IMR-90 (cell line): ENCODE data around the gene ABI3BP. TPM values are rescaled to one million over a fixed set of nuclear protein-coding genes. Genes with fewer than 3 reads are reported as not detected.

ENCODE experiments used
- ATAC-seq: fragments of 200-7000 bp; cut with Tn5 transposase; 2 replicates; pipeline ENCODE4 v1.9.1; 2020; ENCODE audit warnings: low read depth, mild to moderate bottlenecking, moderate library complexity
- BruUV-seq: library from RNA; stranded (reverse); fragments of 400-500 nt; replicated peaks from 2 replicates; lab custom pipeline; 2021; lab: Mats Ljungman, UMichigan
- CTCF ChIA-PET: fragments of 300-600 bp; formaldehyde crosslinking; extraction: SDS; loops from one replicate; lab custom pipeline; 2021; ENCODE audit warnings: antibody characterized with exemption; lab: Yijun Ruan, JAX
- POLR2A ChIA-PET: fragments of 300-600 bp; sonication (Branson Sonifier 250); formaldehyde crosslinking; loops from one replicate; lab custom pipeline; 2022; ENCODE audit warnings: antibody characterized with exemption; ENCODE audit not compliant: unreplicated experiment; lab: Charles Lee
- DNase-seq: peaks from one replicate; pipeline ENCODE4 v3.0.0; 2013
- H2AFZ ChIP-seq: replicated peaks from 2 replicates; pipeline ENCODE3; 2013; ENCODE audit warnings: low read length, mild to moderate bottlenecking; ENCODE audit not compliant: poor library complexity
- H2AK5ac ChIP-seq: 2 replicates; pipeline ENCODE4 v1.6.1; 2013; ENCODE audit warnings: low read depth, low read length, inconsistent platforms
- H2AK9ac ChIP-seq: replicated peaks from 2 replicates; pipeline ENCODE3; 2013; ENCODE audit warnings: mild to moderate bottlenecking, low read depth, low read length, moderate library complexity; ENCODE audit not compliant: poor library complexity
- H2BK120ac ChIP-seq: 2 replicates; pipeline ENCODE4 v1.6.1; 2013; ENCODE audit warnings: low read depth, low read length, inconsistent platforms
- H2BK15ac ChIP-seq: 3 replicates; pipeline ENCODE4 v1.6.1; 2013; ENCODE audit warnings: low read depth, low read length, inconsistent platforms
- H2BK20ac ChIP-seq: 2 replicates; pipeline ENCODE4 v1.6.1; 2013; ENCODE audit warnings: low read depth, mild to moderate bottlenecking, inconsistent platforms, low read length, moderate library complexity
- H2BK5ac ChIP-seq: 2 replicates; pipeline ENCODE4 v1.6.1; 2013; ENCODE audit warnings: mild to moderate bottlenecking, low read depth, low read length, inconsistent platforms; ENCODE audit not compliant: poor library complexity, severe bottlenecking
- H3K14ac ChIP-seq: replicated peaks from 2 replicates; pipeline ENCODE4 v1.6.1; 2013; ENCODE audit warnings: low read depth, low read length, inconsistent platforms
- H3K18ac ChIP-seq: 2 replicates; pipeline ENCODE4 v1.6.1; 2013; ENCODE audit warnings: low read depth, low read length, control low read depth
- H3K23ac ChIP-seq: 2 replicates; pipeline ENCODE4 v1.6.1; 2013; ENCODE audit warnings: low read depth, low read length, inconsistent platforms
- H3K27ac ChIP-seq: 2 replicates; pipeline ENCODE4 v1.5.1; 2013; ENCODE audit warnings: mild to moderate bottlenecking, control low read depth, low read length; ENCODE audit not compliant: insufficient read depth
- H3K27me3 ChIP-seq: 2 replicates; pipeline ENCODE4 v1.6.1; 2013; ENCODE audit warnings: low read length; ENCODE audit not compliant: control insufficient read depth, insufficient read depth
- H3K36me3 ChIP-seq: 2 replicates; pipeline ENCODE4 v1.6.1; 2013; ENCODE audit warnings: low read length, mixed read lengths; ENCODE audit not compliant: control insufficient read depth, insufficient read depth
- H3K4ac ChIP-seq: 2 replicates; pipeline ENCODE4 v1.6.1; 2013; ENCODE audit warnings: low read depth, low read length, inconsistent platforms
- H3K4me1 ChIP-seq: 2 replicates; pipeline ENCODE4 v1.6.1; 2013; ENCODE audit warnings: low read length, mixed read lengths; ENCODE audit not compliant: control insufficient read depth, insufficient read depth
- H3K4me2 ChIP-seq: 2 replicates; pipeline ENCODE4 v1.6.1; 2013; ENCODE audit warnings: low read depth, mild to moderate bottlenecking, control low read depth, low read length, moderate library complexity
- H3K4me3 ChIP-seq: 2 replicates; pipeline ENCODE4 v1.5.1; 2013; ENCODE audit warnings: low read depth, mild to moderate bottlenecking, control low read depth, low read length, moderate library complexity; ENCODE audit not compliant: insufficient read depth
- H3K56ac ChIP-seq: 2 replicates; pipeline ENCODE4 v1.6.1; 2013; ENCODE audit warnings: low read length, inconsistent platforms; ENCODE audit not compliant: insufficient read depth; ENCODE audit errors: extremely low read depth
- H3K79me1 ChIP-seq, 2 experiments: 2 replicates each; pipeline ENCODE4 v1.6.1; 2013; ENCODE audit warnings: low read length in 2 of 2, inconsistent platforms in 1 of 2, low read depth in 1 of 2
- H3K9ac ChIP-seq: 2 replicates; pipeline ENCODE4 v1.6.1; 2013; ENCODE audit warnings: low read depth, low read length, control low read depth
- H3K9me1 ChIP-seq: 2 replicates; pipeline ENCODE4 v1.6.1; 2013; ENCODE audit warnings: low read length, inconsistent platforms; ENCODE audit not compliant: insufficient read depth
- H3K9me3 ChIP-seq: 2 replicates; pipeline ENCODE4 v1.6.1; 2013; ENCODE audit warnings: low read length; ENCODE audit not compliant: control insufficient read depth, insufficient read depth
- H4K20me1 ChIP-seq: 2 replicates; pipeline ENCODE4 v1.6.1; 2013; ENCODE audit warnings: low read length, inconsistent platforms; ENCODE audit not compliant: insufficient read depth
- H4K5ac ChIP-seq: 2 replicates; pipeline ENCODE4 v1.6.1; 2013; ENCODE audit warnings: mild to moderate bottlenecking, low read depth, low read length, control low read depth
- H4K8ac ChIP-seq, 2 experiments: 2 replicates each; pipeline ENCODE4 v1.6.1; 2013; ENCODE audit warnings: low read depth in 2 of 2, low read length in 2 of 2, control low read depth in 1 of 2, inconsistent platforms in 1 of 2
- H4K91ac ChIP-seq: 2 replicates; pipeline ENCODE4 v1.6.1; 2013; ENCODE audit warnings: low read depth, low read length, inconsistent platforms; ENCODE audit not compliant: insufficient read depth
- FOS ChIP-seq: fragments of 150-350 bp; IDR thresholded peaks from 2 replicates; pipeline ENCODE4 v1.6.1; 2016; ENCODE audit warnings: low read depth, low read length
- RFX5 ChIP-seq: IDR thresholded peaks from 2 replicates; pipeline ENCODE4 v1.8.0; 2012; ENCODE audit warnings: low read depth, mild to moderate bottlenecking, low read length, moderate library complexity
- WGBS, 2 experiments: methylation state at CpG; one replicate each; pipeline versions ENCODE4 v1.1.5 to v1.1.7; 2013; ENCODE audit warnings: missing lambda C conversion rate in 2 of 2; ENCODE audit not compliant: insufficient read length in 1 of 2; ENCODE audit errors: extremely low coverage in 2 of 2; 5-methylcytosine and 5-hydroxymethylcytosine counted together
- dilution Hi-C: fragments of 300-500 bp; cut with HindIII; formaldehyde crosslinking; loops from one replicate; pipeline ENCODE4 v1.14.3; 2018; ENCODE audit warnings: low sequenced_read_pairs; ENCODE audit not compliant: unreplicated experiment
- in situ Hi-C: fragments of 300-500 bp; cut with MboI; formaldehyde crosslinking; loops from 3 replicates; pipeline ENCODE4 v1.14.3; 2019; ENCODE audit warnings: low sequenced_read_pairs, inconsistent platforms, mixed read lengths
- intact Hi-C: fragments of 100-400 bp; cut with micrococcal nuclease; formaldehyde crosslinking; loops from 2 replicates; pipeline ENCODE4 v1.10.0; 2022
- polyA plus RNA-seq, 3 experiments: library from polyadenylated mRNA; depleted of rRNA; stranded (reverse); fragments of >200 nt; gene quantifications; 2 replicates each; pipeline ENCODE4 v1.2.3, GENCODE V29; 2012; ENCODE audit warnings: low replicate concordance in 1 of 3
- total RNA-seq: library from RNA; depleted of rRNA; stranded (reverse); fragments of >200 nt; gene quantifications from 2 replicates; pipeline ENCODE4 v1.2.3, GENCODE V29; 2012

The ABI3BP gene
- total and polyA plus RNA-seq, 2 of the 4 experiments (the other 2 are of a cell fraction): 3.0 to 26.7 TPM

DNA sequence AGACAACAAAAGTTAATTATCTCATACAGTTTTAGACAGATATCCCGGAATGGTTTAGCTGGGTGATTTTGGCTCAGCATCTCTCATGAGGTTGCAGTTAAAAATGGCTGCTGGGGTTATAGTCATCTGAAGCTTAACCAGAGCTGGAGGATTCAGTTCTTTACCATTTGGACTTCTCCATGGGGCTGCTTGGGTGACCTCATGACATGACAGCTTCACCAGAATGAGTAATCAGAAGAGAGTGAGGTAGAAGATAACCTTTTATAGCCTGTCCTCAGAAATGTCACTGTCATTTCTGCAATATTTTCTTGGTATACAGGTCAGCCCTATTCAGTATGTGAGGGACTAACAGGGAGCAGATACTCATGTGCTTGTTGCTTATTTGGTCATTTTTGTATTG, 253.0 kb downstream of the ABI3BP start:
- no peak for ATAC-seq
- POLR2A ChIA-PET: no interaction called here

More for the DNA sequence above, 253.0 kb downstream of the ABI3BP start:
- Histone ChIP-seq H2BK20ac (no peak overlapping the region), H3K4me3 (no peak overlapping the region), H4K8ac (no peak overlapping the region), H2AK5ac (no peak overlapping the region), H3K14ac (no peak overlapping the region), H3K9me3 (no peaks in the 10 kb centered on the region), H2BK5ac (no peak overlapping the region), H3K79me1 (peaks cover 18 to 37% of the 10 kb centered on the region in 2 experiments), H3K18ac (no peak overlapping the region), H2BK120ac (no peak overlapping the region), H3K4me1 (no peaks in the 10 kb centered on the region), H4K91ac (no peak overlapping the region), H4K20me1 (peaks cover 18% of the 10 kb centered on the region), H3K23ac (no peak overlapping the region), H3K56ac (no peak overlapping the region), H2BK15ac (no peak overlapping the region), H4K5ac (no peak overlapping the region), H3K36me3 (peaks cover 33% of the 10 kb centered on the region), H3K27me3 (no peaks in the 10 kb centered on the region), H2AFZ (no peak overlapping the region), H3K27ac (no peak overlapping the region), H3K9me1 (no peaks in the 10 kb centered on the region), H3K9ac (no peak overlapping the region), H3K4ac (no peak overlapping the region), H3K4me2 (no peak overlapping the region), H2AK9ac (no peak overlapping the region)
- no TSS peak for BruUV-seq
- in situ Hi-C loops (loop anchor here (25.0 kb wide), 1 partner anchor 903 kb away; no protein-coding TSS in a partner anchor), intact Hi-C loops (no loop called here), dilution Hi-C loops (no loop called here)
- no peak for DNase-seq
- WGBS, 2 experiments: no CpG with 5 or more reads among the region's 1 CpG
- TF ChIP-seq FOS (no peak), RFX5 (no peak)
- CTCF ChIA-PET: no interaction called here
